ENCODE data around the gene SRL.

SRL gene

DNA sequence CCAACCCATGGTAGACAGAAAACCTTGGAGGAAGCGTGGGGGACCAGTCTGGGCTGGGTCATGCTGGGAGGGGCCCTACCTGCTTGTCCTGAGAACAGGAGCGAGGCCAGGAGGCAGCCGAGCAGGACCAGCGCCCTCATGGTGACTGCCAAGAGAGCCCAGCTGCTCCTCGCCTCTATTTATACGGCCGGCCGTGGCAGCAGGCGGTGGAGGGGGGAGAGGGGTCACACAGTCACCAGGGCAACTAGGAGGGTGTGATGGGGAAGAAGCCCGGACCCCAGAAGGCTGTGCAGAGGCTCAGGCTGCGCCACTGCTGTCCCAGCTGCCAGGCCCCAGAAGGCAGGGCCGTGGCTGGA is at the start of gene SRL:
Gene SRL (minus strand): TSS at position 153 of the 356 bp plus-strand sequence. CDS start 13 bp downstream, at position 140.
- in situ Hi-C loops (cut with HindIII; ENCODE audit: low sequenced_read_pairs) = loop anchor here (5.0 kb wide), 1 partner anchor 35 kb away; no protein-coding TSS in a partner anchor

DNA sequence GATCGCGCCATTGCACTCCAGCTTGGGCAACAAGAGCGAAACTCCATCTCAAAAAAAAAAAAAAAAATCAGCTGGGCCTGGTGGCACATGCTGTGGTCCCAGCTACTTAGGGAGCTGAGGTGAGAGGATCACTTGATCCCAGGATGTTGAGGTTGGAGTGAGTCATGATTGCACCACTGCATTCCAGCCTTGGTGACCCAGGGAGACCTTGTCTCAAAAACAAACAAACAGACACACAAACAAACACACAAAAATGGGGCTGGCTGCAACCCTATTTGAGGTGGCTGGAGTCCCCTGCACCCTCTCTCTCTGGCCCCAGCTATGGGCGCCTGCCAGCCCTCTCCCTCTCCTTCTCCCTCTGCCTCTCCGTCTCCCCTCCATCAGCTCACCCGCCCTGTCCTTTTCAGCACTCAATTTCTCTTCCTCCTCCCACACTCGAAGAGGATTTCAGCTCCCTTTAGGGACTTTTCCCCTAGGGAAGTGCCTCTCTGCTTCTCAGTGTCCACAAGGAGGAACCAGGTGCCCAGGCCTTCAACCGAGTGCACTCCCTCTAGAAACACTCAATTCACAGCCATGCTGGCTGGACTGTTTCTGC is 48.5 kb upstream of the SRL start:
- in situ Hi-C loops (cut with HindIII; ENCODE audit: low sequenced_read_pairs) = loop anchor here (10.0 kb wide), 1 partner anchor 86 kb away; no protein-coding TSS in a partner anchor

DNA sequence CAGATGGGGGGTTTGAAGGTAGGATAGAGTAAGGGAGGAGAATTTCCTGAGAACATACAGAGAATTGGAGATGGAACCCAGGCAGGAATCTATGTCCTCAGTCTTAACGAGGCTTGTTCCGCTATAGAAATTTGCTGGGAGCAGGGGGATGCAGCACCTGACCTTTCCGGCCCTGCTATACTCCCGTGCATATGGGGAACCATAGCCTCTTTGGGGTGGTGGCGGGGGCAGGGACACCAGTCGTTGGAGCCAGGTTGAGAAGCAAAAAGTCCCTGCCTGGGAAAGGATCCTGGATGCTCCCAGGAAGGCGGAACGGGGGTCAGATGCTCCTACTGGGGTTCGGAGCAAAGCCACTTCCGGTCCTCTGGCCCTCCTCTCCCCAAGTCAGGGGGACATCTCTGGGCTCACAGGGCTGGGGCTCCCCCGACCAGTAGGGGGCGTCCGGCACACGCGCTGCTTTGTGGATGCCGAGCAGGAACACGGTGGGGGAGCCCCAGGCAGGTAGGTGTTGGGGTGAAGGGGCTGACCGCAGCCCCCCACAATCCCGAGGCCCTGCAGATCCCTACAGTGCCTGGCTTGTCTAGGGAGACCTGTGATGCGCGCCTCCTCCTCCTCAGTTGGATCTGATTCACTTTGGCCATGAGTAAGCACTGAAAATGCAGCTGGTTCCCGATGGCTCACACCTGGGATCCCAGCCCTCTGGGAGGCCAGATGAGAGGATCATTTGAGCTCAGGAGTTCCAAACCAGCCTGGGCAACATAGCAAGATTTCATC is 46.5 kb upstream of the SRL start:
- in situ Hi-C loops (cut with HindIII; ENCODE audit: low sequenced_read_pairs) = no loop called here

DNA sequence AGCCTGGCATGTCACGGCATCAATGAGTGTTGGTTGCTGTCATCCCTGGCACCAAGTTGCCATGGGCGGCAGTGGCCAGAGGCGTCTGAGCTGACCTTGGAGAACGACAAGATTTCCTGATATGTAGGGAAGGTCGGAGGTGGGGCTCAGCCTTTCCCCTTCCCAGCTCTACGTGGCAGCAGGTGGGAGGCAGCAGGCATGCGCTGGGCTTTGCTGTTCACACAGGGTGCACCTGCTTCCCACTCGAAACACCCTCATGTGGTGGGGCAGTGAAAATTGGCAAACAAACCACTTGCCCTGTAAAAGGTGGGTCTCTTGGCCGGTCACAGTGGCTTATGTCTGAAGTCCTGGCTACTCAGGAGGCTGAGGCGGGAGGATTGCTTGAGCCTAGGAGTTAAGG is 43.3 kb upstream of the SRL start:
- in situ Hi-C loops (cut with HindIII; ENCODE audit: low sequenced_read_pairs) = no loop called here

DNA sequence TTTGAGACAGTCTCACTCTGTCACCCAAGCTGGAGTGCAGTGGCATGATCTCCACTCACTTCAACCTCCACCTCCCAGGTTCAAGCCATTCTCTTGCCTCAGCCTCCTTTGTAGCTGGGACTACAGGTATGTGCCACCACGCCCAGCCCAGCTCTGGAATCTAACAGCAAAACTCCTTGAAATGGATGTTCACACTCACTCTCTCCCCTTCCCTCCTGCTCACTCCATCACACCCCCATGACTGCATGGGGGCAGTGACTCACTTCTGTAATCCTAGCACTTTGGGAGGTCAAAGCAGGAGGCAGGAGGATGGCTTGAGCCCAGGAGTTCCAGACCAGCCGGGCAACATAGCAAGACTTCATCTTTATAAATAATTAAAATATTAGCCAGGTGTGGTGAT is 42.1 kb upstream of the SRL start:
- in situ Hi-C loops (cut with HindIII; ENCODE audit: low sequenced_read_pairs) = loop anchor here (5.0 kb wide), 2 partner anchors 33 to 58 kb away; partner anchors contain the start of gene GLIS2

DNA sequence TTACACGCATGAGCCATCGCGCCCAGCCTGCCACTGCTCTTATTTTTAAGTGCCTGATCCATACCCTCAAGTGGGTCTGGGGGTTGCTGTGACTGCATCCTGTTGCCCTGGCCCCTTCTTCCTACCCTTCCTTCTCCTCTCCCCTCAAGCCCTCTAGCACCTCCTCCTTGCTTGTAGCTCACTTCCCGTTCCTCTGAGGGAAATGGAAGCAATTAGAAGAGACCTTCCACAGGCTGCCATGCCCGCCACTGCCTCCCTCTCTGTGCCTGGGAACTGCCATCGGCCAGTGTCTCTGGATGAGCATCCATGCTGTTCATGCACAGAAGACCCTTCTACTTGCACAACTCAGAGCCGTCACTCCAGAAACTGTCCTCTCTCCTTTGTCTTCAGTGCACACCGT is 41.6 kb upstream of the SRL start:
- in situ Hi-C loops (cut with HindIII; ENCODE audit: low sequenced_read_pairs) = loop anchor here (5.0 kb wide), 2 partner anchors 34 to 59 kb away; partner anchors contain the start of gene GLIS2

DNA sequence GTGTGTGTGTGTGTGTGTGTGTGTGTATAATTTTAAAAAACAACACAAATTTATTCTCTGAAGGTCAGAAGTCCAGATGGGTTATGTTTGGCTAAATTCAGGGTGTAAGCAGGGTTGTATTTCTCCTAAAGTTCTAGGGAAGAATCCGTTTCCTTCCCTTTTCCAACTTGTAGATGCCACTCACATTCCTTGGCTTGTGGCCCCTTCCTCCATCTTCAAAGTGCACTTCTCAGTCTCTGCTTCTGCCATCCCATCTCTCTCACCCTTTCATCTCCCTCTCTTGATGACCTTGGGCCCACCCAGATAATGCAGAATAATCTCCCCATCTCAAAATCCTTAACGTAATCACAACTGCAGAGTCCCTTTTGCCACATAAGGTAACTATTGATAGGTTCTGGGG is 38.7 kb upstream of the SRL start:
- in situ Hi-C loops (cut with HindIII; ENCODE audit: low sequenced_read_pairs) = loop anchor here (5.0 kb wide), 2 partner anchors 37 to 62 kb away; partner anchors contain the start of gene GLIS2

DNA sequence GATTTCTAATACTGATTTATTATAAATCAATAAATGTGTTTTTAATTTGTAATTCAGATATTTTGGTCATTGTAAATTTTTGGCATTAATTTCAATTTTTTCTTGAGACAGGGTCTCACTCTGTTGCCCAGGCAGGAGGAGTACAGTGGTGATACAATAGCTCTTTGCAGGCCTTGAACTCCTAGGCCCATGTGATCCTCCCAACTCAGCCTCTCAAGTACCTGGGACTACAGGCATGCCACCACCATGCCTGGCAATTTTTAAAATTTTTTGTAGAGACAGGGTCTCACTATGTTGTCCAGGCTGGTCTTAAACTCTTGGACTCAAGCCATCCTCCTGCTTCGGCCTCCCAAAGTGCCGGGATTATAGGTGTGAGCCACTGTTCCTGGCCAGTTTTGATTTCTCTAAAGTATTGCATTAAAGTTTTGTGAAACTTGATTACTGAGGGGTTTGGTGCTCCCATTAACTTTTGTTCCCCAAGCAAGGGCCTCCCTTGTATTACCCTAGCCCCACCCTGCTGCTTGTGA is 36.2 kb upstream of the SRL start:
- in situ Hi-C loops (cut with HindIII; ENCODE audit: low sequenced_read_pairs) = no loop called here

DNA sequence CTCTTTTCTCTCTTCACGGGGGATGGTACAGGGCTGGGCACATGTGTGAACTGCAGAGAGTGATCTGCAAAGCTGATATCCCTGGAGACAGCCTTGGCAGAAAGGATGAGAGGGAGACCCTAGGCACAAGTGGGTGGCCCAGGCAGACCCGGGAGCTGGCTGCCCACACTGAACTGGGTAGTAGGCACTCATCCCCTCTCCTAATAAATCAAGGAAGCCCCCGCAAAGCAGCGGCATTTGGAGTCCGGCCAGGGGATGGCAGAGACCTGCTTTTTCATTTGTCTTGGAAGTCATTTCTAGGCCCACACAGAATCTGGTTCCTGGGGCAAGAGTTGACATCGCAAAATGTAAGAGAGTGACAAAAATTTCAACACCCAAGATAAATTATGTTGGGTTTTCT is 34.0 kb upstream of the SRL start:
- in situ Hi-C loops (cut with HindIII; ENCODE audit: low sequenced_read_pairs) = no loop called here

DNA sequence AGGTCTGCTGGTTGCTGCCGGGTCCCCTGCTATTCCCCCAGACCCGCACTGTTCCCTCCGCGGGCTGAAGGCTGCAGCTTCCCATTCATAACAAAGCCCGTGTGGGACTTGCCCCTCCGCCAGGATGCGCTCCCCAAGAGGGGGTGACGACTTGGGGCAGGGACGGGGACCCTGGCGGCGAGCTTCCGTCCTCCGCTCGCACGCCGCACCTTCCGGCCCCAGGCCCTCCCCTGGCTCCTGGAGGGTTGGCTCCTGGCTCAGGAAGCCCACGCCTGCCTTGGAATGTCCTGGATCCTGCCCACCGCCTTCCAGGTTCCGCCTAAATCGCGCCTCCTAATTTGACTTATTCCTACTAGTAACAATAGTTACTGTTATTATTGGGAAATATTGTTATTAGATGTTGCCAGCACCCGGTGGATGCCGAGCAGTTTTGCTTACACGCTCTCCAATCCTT is 32.0 kb upstream of the SRL start:
- in situ Hi-C loops (cut with HindIII; ENCODE audit: low sequenced_read_pairs) = no loop called here

DNA sequence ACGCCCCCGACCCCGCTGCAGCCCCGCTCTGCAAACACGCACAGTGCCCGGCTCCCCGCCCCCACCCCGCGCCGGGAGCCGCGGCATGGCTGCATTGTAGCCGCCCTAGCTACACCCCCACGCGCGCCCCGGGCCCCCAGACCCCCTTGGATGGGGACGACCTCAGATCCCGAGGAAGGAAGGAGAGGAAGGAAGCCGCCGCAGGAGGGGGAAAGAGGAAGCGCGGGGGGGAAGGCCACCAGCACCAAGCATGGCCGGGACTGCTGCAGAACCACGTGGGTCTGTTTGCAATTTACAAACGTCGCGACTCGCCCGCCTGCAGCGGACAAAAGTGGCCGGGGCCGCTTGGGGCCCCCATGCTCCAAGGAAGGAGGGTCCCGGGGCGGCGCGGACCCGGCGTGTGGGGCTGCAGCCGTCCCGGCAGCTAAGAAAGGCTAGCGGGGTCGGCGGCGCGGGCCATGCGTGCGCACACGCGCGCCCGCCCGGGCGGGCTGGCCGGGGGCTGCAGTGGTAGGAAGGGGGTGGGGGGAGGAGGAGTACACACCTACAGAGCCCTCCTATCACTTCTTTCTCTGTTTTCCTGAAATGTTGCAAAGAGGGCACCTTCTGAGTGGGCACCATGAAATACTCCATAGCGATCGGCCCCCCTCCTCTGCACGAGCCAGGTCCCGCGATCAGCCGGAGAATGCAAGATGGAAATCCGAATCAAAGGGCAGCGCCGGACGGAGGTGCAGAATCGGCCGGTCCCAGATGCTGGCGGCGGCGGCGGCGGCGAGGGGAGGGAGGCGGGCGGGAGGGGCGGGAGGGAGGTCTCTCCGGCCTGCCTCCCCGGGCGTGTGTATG is 30.5 kb upstream of the SRL start:
- in situ Hi-C loops (cut with HindIII; ENCODE audit: low sequenced_read_pairs) = no loop called here

DNA sequence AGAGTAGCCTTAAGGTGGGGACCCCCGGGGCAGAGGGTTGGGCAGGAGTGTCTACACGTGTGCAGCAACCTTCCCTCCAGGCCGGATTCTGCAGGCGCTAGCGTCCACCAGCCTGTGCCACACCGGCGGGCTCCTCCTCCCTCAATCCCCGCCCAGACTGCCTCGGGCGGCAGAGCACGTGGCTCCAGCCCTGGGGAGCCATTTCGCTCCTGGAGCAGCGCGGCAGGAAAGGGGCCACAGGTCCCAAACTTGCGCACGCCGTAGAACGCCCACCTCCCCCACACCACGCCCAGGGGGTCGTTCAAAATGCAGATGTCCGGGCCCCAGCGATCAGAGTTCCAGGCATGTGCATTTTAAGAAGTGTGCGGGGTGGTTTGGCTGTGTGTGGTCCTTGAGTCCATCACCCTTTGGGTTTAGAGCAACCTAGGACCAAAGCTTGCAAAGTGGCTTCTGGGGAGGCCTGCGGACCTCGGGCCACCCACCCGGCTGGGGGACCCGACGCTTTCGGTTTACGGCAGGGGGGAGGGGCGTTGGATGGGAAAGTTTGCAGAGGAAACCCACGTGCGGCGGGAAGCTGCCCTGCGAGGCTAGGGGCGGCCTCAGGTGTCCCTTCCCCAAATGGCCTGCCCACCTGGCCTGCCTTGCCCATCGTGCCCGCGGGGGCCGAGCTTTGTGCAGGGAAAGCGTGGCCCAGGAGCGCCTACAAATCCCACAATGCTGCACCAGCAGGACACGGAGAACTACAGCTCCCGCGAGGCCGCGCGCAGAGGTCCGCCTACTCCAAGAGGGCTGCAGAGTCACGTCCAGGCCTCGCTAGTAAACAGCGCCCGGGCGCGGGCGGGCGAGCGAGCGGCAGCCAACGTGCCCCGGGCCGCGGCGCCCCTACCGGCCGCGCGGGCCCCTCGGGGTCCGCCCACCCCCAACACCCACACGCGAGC is 29.6 kb upstream of the SRL start:
- in situ Hi-C loops (cut with HindIII; ENCODE audit: low sequenced_read_pairs) = no loop called here

DNA sequence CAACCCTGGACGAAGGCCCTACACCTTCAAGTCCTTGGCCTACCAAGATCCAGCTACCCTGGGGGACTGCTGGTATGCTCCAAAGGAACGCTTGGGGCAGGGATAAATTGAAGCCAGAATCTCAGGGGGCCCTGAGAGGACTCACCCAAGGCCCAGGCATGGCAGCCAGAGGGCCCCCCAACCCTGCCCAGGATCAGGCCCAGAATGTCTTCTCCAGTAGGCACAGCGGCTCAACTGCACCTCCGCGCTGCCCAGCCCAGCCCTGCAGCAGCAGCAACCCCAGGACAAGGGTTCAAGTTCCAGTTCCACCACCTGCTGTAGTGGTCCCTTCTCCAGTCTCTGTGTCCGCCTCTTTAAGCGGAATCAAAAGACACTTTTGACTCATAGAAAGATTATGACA is 28.7 kb upstream of the SRL start:
- in situ Hi-C loops (cut with HindIII; ENCODE audit: low sequenced_read_pairs) = no loop called here

DNA sequence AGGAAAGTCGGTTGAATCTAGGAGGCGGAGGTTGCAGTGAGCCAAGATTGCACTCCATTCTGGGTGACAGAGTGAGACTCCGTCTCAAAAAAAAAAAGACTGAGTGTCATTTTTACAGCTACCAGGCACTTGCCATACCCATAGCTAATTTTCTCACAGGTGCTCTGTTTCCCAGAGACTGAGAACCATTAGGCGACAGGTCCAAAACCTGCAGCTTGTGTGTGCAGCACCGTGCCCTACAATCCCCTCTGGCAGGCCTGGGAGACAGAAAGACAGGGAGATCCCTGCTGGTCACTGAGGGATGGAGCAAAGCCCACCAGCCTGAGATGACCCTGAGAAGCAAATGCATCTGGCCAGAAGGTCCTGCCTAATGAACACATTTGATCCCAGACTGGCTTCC is 28.2 kb upstream of the SRL start:
- in situ Hi-C loops (cut with HindIII; ENCODE audit: low sequenced_read_pairs) = no loop called here

DNA sequence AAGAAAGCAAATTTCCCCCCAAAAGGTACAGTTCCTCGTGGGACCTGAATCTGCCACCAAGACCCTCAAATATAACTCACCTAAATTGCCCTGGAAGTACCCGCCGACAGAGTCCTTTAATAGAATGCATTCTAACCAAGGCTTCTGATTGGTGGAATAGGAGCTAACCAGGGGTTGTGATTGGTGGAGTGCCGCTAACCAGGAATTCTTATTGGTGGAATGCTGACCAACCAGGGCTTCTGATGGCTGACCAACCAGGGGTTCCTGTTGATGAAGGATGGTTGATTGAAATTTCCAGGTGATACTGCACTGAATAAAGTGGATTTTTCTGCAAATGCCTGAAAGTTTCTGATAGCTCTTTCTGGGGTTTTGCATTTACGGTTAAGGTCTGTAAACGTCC is 24.5 kb upstream of the SRL start:
- in situ Hi-C loops (cut with HindIII; ENCODE audit: low sequenced_read_pairs) = no loop called here

DNA sequence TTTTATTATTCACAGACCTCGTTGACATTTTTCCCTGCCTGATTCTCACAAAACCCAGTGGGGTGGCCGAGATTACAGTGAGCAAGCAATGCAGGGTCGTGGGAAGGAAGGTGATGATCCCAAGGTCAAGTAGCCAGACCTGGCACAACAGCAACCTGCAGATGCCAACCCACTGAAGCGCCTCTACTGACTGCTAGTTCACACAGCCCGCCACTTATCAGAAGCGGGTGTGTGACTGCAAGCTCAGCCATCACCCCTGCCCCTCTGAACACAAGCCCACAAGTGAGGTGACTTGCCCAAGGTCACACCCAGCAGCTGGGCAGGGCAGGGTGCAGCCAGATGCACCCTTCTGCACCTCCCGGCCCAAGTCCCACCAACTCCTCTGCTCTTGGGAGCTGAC is 23.8 kb upstream of the SRL start:
- in situ Hi-C loops (cut with HindIII; ENCODE audit: low sequenced_read_pairs) = no loop called here

DNA sequence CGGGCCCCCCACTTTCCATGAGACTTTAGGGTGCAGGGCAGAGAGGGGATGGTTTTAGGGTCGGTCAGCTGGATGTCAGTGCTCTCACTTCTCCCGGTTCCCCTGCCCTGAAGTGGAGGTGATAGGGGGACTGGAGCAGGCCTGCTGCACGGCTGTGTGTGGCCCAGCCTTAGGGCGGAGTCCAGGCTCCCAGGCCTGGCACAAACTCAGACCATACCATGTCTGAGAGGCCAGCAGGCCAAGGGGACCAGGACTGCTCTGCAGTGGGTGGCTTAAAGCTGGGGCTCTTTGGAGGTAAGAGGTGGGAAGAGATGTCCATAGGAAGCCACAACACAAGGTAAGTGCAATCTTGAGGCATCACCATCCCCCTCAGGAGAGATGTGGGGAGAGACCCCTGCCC is 22.7 kb upstream of the SRL start:
- in situ Hi-C loops (cut with HindIII; ENCODE audit: low sequenced_read_pairs) = no loop called here

DNA sequence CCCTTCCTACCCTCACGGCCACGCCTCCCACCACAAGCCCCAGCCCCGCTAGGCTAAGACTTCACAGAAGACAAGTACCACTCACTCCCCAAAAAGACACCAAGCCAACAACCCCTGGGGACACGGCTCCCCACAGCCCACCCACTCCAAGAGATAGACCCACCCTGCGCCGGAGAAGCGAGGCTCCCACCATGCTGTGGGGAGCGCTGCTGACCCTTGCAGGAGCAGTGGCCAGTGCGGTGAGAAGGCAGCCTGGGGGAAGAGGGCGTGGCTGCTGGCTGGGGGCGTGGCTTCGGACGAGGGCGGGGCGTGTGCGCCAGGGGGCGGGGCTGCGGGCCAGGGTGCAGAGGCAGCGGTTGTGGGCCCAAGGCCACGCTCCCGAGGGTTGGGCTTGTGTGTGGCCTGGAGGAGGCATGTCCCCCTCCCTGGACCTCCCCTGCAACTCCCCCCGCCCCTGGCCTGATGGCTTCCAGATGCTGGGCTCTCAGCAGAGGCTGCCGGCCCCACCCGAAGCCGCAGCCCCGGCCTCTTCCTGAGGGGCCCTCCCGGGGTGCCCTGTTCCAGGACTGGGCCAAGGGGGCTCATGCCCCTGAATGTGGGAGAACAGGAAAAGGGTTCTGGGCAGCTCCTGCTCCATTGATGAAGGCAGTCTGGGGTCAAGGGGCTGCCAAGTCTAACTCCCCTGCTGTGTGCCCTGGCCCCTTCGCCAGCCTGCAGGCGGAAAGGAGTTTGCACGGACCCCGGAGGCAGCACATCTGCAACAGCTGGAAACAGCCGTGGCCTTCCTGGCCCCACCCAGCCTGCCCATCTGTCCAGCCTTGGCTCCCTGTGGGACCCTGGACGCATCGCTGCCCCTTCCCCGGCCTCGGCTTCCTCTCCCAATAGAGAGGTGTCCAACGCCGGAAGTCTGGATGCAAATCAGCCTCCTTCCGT is 21.9 kb upstream of the SRL start:
- in situ Hi-C loops (cut with HindIII; ENCODE audit: low sequenced_read_pairs) = no loop called here

DNA sequence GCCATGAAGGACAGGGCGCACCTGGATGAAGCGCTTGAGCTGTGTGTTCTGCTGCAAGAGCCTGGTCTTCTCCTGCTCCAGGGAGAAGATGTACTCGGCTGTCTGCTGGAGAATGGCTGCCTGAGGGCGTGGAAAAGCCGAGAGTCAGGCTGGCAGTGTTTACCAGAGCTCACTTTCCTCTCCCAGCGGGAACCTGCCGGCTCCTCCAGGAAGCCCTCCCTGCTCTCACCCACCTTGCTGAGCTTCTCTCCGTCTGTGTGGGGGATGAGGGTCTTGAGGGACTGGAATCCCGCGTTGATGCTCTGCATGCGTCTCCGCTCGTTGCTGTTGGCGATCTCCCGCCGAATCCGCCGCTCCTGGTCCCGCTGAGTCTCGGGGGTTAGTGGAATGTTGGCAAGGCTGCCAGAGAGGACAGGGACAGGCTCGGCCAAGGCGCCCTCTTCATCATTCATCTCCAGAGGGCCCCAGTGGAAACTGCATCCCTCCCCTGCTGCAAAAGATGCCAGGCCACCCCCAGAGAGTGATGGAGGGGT is 20.5 kb upstream of the SRL start:
- in situ Hi-C loops (cut with HindIII; ENCODE audit: low sequenced_read_pairs) = no loop called here

All from endothelial cell of hepatic sinusoid (primary cell).